NCI-H345 treated with DMSO at 0.1 percent for 48 hours (cell line): ENCODE data around the gene GCAT.
A peak's percentile ranks its signal among the peaks of the same experiment; 100 is the strongest.

Source experiments
- DNase-seq: peaks from one replicate; lab custom pipeline; 2025; ENCODE audit not compliant: unreplicated experiment; lab: John Stamatoyannopoulos, UW

Gene GCAT

DNA sequence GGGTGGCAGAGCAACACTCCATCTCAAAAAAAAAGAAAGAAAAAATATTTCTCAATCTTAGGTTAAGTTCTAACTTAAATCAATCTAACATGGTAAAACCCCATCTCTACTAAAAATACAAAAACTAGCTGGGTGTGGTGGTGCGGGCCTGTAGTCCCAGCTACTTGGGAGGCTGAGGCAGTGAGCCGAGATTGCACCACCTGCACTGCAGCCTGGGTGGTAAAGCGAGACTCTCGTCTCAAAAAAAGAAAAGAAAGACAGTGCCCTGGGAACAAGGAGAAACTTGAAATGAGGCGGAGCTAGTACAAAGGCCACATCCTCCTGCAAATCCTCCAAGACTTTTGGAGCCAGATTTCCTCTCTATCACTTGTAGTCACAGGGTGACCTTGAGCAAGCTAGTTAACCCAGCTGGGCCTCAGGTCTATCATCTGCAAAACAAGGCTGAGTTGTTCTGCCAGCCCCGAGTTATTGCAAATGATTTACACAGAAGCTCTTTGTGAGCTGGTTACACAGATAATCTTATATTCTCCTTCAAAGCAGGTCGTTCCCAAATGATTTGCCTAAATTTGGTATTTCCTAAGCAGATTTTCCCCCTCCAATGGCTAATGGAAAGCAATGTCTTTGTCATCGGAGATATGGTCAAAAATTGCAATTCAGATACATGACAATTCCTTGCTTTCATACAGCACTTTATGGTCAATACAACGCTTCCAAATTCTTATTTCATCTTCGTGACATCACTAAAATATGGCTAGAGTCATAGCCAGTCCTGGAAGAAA is 34.5 kb downstream of the GCAT start:
- DNase-seq, result no peak

DNA sequence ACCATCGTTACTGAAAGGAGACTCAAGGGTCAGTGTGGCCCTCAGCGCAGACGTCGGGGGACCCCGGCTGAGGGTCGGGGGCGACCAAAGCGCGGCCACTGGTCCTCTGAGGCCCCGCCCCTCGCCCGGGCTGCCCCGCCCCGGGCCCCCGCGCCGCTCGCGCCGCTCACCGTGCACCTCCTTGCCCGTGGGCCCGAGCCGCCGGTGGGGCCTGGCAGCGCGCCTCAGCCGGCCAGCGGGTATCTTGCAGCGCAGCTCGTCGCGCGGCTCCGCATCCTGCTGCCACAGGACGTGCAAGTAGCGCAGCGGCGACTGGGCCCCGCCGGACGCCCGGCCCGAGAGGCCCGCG is 36.0 kb downstream of the GCAT start:
- no peak for DNase-seq

DNA sequence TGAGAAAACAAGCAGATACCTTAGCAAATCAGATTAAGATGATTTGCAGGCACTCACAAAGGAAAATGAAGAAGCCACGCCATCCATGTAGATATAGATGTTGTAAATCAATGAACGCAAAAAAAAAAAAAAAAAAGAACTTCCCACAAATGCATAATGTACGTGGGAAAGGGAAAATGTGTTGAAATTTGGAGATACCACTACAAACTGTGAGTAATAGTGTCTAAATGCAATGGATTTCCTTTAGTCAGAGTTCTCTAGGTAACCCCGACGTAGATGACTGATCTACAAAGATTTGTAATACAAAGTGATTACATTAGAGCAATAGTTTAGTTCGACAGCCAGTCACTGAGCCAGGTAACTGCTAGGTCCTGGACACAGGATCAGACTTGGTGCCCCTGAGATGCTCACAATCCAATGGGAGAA is 37.2 kb downstream of the GCAT start:
- DNase-seq, result no peak

DNA sequence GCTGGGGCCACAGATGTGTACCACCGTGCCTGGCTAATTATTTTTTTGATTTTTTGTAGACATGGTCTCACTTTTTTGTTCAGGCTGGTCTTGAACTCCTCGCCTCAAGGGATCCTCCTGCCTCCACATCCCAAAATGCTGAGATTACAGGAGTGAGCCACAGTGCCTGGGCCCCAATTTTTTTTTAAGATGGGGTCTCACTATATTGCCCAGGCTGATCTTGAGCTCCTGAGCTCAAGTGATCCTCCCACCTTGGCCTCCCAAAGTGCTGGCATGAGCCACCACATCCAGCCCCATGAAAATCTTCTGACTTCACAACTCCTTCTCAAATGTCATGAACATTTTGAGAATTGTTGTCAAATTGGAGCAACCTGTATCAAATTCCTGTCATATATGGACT is 38.7 kb downstream of the GCAT start:
- no peak for DNase-seq

DNA sequence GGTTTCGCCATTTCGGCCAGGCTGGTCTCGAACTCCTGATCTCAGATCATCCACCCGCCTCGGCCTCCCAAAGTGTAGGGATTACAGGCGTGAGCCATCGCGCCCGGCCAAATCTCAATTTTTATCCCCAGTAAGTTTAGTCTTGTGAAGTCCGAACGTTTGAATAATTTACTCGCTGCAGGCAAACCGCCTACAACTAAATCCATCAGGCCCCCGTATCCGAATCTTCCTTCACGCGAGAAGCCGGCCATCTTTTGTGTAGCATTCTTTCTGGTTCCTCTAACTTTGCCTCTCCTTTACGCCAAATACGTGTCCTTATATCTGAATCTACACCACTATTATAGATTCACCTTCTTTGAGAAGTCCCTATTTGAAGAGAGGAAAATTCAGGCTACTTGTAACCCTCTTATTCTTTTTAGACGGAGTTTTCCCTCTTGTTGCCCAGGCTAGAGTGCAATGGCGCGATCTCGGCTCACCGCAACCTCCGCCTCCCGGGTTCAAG is 40.9 kb downstream of the GCAT start:
- no peak for DNase-seq

DNA sequence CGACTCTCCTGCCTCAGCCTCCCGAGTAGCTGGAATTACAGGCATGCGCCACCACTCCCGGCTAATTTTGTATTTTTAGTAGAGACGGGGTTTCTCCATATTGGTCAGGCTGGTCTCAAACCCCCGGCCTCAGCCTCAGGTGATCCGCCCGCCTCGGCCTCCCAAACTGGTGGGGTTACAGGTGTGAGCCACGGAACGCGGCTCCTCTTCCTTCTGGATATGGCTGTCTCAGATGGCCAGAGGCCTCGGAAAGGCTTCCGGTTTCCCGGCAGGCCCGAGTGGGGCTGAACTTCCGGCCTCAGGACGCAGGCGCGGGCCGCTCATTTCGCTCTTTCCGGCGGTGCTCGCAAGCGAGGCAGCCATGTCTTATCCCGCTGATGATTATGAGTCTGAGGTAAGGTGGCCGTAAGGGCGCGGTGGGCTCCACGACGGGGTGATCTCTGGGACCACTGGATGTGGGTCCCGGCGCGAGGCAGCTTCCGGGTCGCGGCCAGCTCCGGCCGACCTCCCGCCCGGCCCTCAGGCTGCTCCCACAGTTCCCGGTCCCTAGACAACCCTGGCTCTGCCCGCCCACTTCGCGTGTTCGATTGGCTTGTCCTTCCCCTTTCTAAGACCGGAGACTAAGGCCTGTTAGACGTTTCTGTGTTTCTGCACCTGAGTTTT is 41.5 kb downstream of the GCAT start, which contains the start of gene EIF3L:
Gene EIF3L (plus strand): TSS at position 331 of the 663 bp plus-strand sequence. CDS start 31 bp downstream, at position 362.
- peak; percentile 49 for DNase-seq

DNA sequence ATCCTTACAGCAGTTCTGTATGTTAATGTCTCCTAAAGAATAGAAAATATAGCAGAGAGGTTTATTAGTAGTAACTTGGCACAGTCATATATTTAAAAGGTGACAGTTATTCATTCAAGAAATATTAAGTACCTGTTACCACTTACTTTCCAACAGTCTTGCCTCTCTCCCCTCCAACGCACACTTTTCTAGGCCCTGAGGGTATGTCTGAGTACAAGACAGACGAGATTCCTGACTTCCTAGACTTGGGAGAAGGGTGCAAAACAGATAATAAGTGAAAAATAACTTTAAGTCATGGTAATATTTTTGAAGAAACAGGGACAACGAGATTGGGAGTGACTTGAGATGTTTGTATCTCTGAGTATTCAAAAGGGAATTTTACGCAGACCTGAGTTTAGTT is 43.1 kb downstream of the GCAT start:
- DNase-seq, result no peak

DNA sequence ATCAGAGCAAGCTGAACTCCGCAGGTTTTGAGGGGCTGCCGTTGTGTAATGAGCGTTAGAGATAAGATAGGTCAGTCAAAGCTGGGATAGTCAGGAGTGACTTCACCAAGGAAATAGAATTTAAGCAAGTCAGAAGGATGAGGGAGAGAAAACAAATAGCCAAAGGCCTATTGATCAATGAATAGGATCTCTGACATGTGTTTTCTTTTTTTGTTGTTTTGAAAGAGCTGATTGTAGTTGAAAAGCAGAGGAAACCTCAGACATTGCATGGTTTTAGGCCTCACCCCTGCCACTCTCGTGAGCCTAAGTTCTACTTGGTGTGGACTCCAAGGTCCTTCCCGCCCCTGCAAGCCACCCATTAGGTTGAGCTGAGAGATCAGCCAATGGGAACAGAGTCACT is 44.7 kb downstream of the GCAT start:
- DNase-seq, result no peak

DNA sequence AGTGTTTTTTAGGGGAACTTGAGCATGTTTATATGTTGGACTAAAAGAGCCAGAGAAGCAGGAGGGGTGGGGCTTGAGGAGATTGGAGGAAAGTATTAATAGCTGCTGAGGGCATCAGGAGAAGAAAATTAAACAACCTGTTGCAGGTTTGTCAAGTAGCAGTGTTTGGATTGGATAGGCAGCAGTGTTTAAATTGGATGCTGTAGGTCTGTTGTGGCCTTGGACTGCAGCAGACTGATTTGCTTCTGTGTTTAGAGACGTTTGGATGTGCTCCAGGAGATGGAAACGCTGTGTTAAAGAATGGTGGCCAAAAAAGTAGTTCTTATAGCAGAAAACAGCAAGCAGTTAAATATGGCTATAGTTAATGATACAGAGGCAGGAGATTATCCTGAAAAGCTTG is 47.2 kb downstream of the GCAT start:
- no peak for DNase-seq

DNA sequence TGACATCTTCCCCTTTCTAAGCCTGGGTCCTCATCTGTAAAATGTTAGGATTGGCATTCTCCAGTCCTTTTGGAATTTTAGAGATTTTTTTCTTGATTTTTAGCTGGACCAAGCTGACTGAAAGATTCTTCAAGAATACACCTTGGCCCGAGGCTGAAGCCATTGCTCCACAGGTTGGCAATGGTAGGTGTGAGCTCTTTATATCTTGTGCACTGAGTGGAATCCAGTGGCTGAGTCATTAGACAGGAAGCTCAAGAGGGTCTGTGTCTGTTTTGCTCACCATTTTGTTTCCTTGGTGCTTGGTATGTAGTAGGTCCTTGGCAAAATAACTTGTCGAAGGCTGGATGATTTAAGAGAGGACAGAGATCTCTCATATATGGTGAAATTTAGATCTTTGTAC is 47.7 kb downstream of the GCAT start:
- DNase-seq, result no peak

DNA sequence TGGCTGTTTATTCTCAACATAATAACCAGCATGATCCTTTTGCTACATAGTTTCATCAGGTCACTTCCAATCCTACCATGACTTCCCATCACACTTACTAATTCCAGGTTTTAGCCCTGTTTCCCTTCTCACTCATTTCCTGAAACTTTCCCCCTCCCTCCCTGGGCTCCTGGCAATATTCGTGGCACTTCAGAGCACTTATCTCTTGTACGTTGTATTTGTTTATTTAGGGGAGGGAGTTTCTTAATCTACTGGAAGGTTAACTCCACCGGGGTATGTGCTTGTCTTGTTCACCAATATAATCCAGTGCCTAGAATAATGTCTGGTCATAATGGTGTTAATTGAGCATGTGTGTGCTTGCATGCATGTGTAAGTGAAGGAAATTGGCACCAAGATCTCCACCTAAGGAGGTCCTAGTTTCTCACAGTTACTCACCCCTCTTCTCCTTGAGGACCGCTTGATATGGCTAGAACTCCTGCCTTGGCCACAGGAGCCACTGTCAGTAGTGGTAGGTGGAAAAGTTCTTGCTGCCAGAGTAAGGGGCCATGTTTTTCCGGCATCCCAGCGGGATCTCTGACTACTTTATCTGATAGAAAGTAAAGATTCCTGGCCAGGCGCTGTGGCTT is 53.2 kb downstream of the GCAT start:
- no peak for DNase-seq

DNA sequence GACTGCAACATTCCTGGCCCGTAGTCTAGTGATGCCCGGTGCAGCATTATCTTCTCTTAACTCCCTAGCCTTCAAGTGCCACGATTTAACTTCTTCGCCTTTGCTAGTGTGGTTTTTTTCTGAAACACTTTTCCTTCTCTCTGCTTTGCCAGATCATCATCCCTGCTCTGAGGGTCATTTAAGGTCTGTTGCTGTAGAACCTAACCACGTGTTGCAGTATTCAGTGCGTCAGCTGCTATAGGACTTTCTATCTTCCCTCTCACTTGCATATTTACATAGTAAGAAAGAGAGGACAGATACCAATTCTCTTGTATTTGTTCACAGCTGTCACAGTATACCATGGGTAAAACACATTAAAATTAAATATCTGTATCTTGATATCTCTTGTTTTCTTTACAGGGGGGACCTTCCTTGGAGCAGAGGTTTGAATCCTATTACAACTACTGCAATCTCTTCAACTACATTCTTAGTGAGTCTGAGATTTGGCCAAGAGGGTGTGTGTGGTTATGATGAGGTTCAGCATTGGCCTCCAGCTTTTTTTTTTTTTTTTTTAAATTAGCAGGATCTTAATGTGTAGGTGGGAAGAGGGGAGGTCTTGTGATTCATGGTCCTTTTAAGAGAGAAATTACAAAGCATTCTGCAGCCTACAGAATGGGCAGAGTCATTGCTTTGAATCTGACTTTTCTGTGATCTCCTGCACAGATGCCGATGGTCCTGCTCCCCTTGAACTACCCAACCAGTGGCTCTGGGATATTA is 55.0 kb downstream of the GCAT start:
- no peak for DNase-seq

DNA sequence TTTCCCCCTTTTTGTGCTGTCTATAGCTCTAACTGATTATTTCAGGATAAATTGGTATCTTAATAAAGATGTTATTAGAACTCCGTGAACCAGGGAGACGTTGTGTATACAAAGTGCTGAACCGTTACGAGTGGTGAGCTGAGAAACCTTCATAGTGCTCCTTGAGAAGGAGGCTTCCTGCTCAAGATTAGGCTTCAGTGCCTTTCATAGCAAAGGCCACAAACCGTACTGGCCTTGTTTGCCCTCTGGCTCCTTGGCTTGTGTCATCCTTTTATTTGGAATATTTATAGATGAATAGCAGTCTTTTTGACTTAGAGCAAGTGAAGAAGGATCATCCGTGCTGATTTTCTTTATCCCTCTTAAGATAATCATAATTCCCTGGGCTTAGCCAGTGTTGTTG is 57.8 kb downstream of the GCAT start:
- DNase-seq, result no peak
